Smooth muscle cell (in vitro differentiated cells): ENCODE measurements around the gene FGFR3. TPM values are rescaled to one million over a fixed set of nuclear protein-coding genes. Genes with fewer than 3 reads are reported as not detected.

ENCODE experiments used
- DNase-seq: peaks from one replicate; lab custom pipeline; 2025; ENCODE audit not compliant: unreplicated experiment; lab: John Stamatoyannopoulos, UW
- H2AFZ ChIP-seq: fragments of 200-600 bp; sonication (generic); 2 replicates; pipeline ENCODE4 v1.6.0; 2016; ENCODE audit warnings: antibody characterized with exemption, low read depth, mild to moderate bottlenecking
- H3F3A ChIP-seq: fragments of 200-600 bp; sonication (generic); 2 replicates; pipeline ENCODE4 v1.6.0; 2017; ENCODE audit warnings: antibody characterized with exemption, low read depth
- H3K27ac ChIP-seq: fragments of 200-600 bp; sonication (generic); 2 replicates; pipeline ENCODE4 v1.5.1; 2016; ENCODE audit warnings: low read depth, mild to moderate bottlenecking
- H3K27me3 ChIP-seq: fragments of 200-600 bp; sonication (generic); 2 replicates; pipeline ENCODE4 v1.6.1; 2016; ENCODE audit warnings: low read depth, mild to moderate bottlenecking
- H3K36me3 ChIP-seq: fragments of 200-600 bp; sonication (generic); 2 replicates; pipeline ENCODE4 v1.5.1; 2016; ENCODE audit warnings: low read depth
- H3K4me1 ChIP-seq: fragments of 200-600 bp; sonication (generic); 2 replicates; pipeline ENCODE4 v1.5.1; 2016; ENCODE audit warnings: low read depth
- H3K4me2 ChIP-seq: fragments of 200-600 bp; sonication (generic); 2 replicates; pipeline ENCODE4 v1.6.0; 2016; ENCODE audit warnings: mild to moderate bottlenecking
- H3K4me3 ChIP-seq: fragments of 200-600 bp; sonication (generic); 2 replicates; pipeline ENCODE4 v1.5.1; 2016; ENCODE audit warnings: mild to moderate bottlenecking
- H3K79me2 ChIP-seq: fragments of 200-600 bp; sonication (generic); 2 replicates; pipeline ENCODE4 v1.6.0; 2016; ENCODE audit warnings: low read depth, mild to moderate bottlenecking
- H3K9ac ChIP-seq: fragments of 200-600 bp; sonication (generic); 2 replicates; pipeline ENCODE4 v1.6.0; 2016; ENCODE audit warnings: low read depth
- H3K9me3 ChIP-seq: fragments of 200-600 bp; sonication (generic); replicated peaks from 2 replicates; pipeline ENCODE4 v1.5.1; 2016; ENCODE audit warnings: low read depth
- H4K20me1 ChIP-seq: fragments of 200-600 bp; sonication (generic); 2 replicates; pipeline ENCODE4 v1.6.0; 2016; ENCODE audit warnings: low read depth
- WGBS: methylation state at CpG from one replicate; pipeline ENCODE4 v1.1.7; 2016; ENCODE audit warnings: low lambda C conversion rate; 5-methylcytosine and 5-hydroxymethylcytosine counted together
- polyA plus RNA-seq: library from polyadenylated mRNA; unstranded; fragments of >200 nt; fragmentation: Nextera tagmentation; extraction: Ambion mirVana; gene quantifications from 2 replicates; pipeline ENCODE4 v1.2.1, GENCODE V29; 2016
- total RNA-seq: library from RNA; depleted of rRNA; stranded (reverse); fragments of >200 nt; gene quantifications from 2 replicates; pipeline ENCODE4 v1.2.3, GENCODE V29; 2014
- TF ChIP-seq, protein P1 (sequence below): fragments of 200-600 bp; sonication (generic); IDR thresholded peaks from 2 replicates; pipeline ENCODE4 v1.5.1; 2017; ENCODE audit warnings: borderline replicate concordance, mild to moderate bottlenecking, antibody characterized with exemption; ENCODE audit not compliant: insufficient read depth, poor library complexity, severe bottlenecking

Gene FGFR3
- total and polyA plus RNA-seq, 2 experiments from 2014 or later = 6.6 to 13.6 TPM

DNA sequence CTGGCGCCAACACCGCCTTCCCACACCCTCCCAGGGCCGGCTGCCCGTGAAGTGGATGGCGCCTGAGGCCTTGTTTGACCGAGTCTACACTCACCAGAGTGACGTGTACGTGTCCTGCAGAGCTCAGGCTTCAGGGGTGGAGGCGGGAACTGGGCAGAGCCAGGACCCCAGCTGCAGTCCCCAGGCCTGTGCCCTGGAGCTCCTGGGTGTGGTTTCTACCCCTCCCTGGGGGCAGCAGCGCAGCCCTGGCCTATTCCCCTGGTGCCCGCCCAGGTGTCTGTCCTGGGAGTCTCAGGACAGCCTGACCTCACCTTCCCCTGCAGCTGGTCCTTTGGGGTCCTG lies 13.1 kb downstream of the FGFR3 start:
- TF ChIP-seq, protein P1, sequence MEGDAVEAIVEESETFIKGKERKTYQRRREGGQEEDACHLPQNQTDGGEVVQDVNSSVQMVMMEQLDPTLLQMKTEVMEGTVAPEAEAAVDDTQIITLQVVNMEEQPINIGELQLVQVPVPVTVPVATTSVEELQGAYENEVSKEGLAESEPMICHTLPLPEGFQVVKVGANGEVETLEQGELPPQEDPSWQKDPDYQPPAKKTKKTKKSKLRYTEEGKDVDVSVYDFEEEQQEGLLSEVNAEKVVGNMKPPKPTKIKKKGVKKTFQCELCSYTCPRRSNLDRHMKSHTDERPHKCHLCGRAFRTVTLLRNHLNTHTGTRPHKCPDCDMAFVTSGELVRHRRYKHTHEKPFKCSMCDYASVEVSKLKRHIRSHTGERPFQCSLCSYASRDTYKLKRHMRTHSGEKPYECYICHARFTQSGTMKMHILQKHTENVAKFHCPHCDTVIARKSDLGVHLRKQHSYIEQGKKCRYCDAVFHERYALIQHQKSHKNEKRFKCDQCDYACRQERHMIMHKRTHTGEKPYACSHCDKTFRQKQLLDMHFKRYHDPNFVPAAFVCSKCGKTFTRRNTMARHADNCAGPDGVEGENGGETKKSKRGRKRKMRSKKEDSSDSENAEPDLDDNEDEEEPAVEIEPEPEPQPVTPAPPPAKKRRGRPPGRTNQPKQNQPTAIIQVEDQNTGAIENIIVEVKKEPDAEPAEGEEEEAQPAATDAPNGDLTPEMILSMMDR = no peak
- H3K36me3 ChIP-seq = no peaks in the 10 kb centered on the region
- no peaks in the 10 kb centered on the region for H3K79me2 ChIP-seq
- peaks cover 3% of the 10 kb centered on the region for H3F3A ChIP-seq
- no peak overlapping the region for H3K4me3 ChIP-seq
- no peak overlapping the region for H3K4me2 ChIP-seq
- DNase-seq = no peak
- H2AFZ ChIP-seq = no peak overlapping the region
- no peaks in the 10 kb centered on the region for H4K20me1 ChIP-seq
- H3K27me3 ChIP-seq = no peaks in the 10 kb centered on the region
- H3K4me1 ChIP-seq = no peaks in the 10 kb centered on the region
- H3K9me3 ChIP-seq = no peaks in the 10 kb centered on the region
- no peak overlapping the region for H3K9ac ChIP-seq
- WGBS = 100% methylated on average over 10 of the region's 11 CpGs
- H3K27ac ChIP-seq = no peak overlapping the region

DNA sequence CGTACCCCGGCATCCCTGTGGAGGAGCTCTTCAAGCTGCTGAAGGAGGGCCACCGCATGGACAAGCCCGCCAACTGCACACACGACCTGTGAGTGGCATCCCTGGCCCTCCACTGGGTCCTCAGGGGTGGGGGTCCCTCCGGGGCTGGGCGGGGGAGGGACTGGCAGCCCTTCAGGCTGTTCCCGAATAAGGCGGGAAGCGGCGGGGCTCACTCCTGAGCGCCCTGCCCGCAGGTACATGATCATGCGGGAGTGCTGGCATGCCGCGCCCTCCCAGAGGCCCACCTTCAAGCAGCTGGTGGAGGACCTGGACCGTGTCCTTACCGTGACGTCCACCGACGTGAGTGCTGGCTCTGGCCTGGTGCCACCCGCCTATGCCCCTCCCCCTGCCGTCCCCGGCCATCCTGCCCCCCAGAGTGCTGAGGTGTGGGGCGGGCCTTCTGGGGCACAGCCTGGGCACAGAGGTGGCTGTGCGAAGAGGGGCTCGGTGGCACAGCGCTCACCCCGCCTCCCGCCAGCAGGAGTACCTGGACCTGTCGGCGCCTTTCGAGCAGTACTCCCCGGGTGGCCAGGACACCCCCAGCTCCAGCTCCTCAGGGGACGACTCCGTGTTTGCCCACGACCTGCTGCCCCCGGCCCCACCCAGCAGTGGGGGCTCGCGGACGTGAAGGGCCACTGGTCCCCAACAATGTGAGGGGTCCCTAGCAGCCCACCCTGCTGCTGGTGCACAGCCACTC lies 13.7 kb downstream of the FGFR3 start:
- Histone ChIP-seq H3K9me3 (no peaks in the 10 kb centered on the region), H4K20me1 (no peaks in the 10 kb centered on the region), H3K4me2 (no peak overlapping the region), H3K27ac (no peak overlapping the region), H3K9ac (no peak overlapping the region), H3K4me1 (no peaks in the 10 kb centered on the region), H3F3A (peaks cover 3% of the 10 kb centered on the region), H3K4me3 (no peak overlapping the region), H3K27me3 (no peaks in the 10 kb centered on the region), H3K36me3 (no peaks in the 10 kb centered on the region), H2AFZ (no peak overlapping the region), H3K79me2 (no peaks in the 10 kb centered on the region)
- WGBS = 95% methylated on average over 25 of the region's 41 CpGs
- no peak for DNase-seq
- TF ChIP-seq, protein P1 = no peak

DNA sequence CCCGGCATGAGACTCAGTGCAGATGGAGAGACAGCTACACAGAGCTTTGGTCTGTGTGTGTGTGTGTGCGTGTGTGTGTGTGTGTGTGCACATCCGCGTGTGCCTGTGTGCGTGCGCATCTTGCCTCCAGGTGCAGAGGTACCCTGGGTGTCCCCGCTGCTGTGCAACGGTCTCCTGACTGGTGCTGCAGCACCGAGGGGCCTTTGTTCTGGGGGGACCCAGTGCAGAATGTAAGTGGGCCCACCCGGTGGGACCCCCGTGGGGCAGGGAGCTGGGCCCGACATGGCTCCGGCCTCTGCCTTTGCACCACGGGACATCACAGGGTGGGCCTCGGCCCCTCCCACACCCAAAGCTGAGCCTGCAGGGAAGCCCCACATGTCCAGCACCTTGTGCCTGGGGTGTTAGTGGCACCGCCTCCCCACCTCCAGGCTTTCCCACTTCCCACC lies 14.3 kb downstream of the FGFR3 start:
- WGBS = 93% methylated on average over 16 of the region's 16 CpGs
- H3K9me3 ChIP-seq = no peaks in the 10 kb centered on the region
- no peak overlapping the region for H3K4me2 ChIP-seq
- no peaks in the 10 kb centered on the region for H4K20me1 ChIP-seq
- H3K27me3 ChIP-seq = no peaks in the 10 kb centered on the region
- no peak overlapping the region for H3K9ac ChIP-seq
- H3F3A ChIP-seq = peaks cover 3% of the 10 kb centered on the region
- H3K4me3 ChIP-seq = no peak overlapping the region
- TF ChIP-seq, protein P1 = no peak
- H3K4me1 ChIP-seq = no peaks in the 10 kb centered on the region
- H3K79me2 ChIP-seq = no peaks in the 10 kb centered on the region
- no peak overlapping the region for H2AFZ ChIP-seq
- no peak overlapping the region for H3K27ac ChIP-seq
- no peak for DNase-seq
- H3K36me3 ChIP-seq = no peaks in the 10 kb centered on the region

DNA sequence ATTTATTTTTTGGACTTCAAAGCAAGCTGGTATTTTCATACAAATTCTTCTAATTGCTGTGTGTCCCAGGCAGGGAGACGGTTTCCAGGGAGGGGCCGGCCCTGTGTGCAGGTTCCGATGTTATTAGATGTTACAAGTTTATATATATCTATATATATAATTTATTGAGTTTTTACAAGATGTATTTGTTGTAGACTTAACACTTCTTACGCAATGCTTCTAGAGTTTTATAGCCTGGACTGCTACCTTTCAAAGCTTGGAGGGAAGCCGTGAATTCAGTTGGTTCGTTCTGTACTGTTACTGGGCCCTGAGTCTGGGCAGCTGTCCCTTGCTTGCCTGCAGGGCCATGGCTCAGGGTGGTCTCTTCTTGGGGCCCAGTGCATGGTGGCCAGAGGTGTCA lies 15.3 kb downstream of the FGFR3 start:
- H3K79me2 ChIP-seq = no peaks in the 10 kb centered on the region
- H3K27ac ChIP-seq = no peak overlapping the region
- no peak overlapping the region for H3K9ac ChIP-seq
- WGBS = 83% methylated on average over 6 of the region's 6 CpGs
- H3K4me1 ChIP-seq = no peaks in the 10 kb centered on the region
- peaks cover 3% of the 10 kb centered on the region for H3F3A ChIP-seq
- no peak for DNase-seq
- H3K27me3 ChIP-seq = no peaks in the 10 kb centered on the region
- H3K4me3 ChIP-seq = no peak overlapping the region
- TF ChIP-seq, protein P1 = no peak
- no peak overlapping the region for H3K4me2 ChIP-seq
- no peaks in the 10 kb centered on the region for H4K20me1 ChIP-seq
- no peak overlapping the region for H2AFZ ChIP-seq
- H3K9me3 ChIP-seq = no peaks in the 10 kb centered on the region
- no peaks in the 10 kb centered on the region for H3K36me3 ChIP-seq
